ENCODE results near the gene EIF5B.
"Not testable (repeated sequence)": the region's sequence is repeated elsewhere in the genome, so short reads cannot be mapped to it uniquely, and the experiment has no call there.

The EIF5B gene

DNA sequence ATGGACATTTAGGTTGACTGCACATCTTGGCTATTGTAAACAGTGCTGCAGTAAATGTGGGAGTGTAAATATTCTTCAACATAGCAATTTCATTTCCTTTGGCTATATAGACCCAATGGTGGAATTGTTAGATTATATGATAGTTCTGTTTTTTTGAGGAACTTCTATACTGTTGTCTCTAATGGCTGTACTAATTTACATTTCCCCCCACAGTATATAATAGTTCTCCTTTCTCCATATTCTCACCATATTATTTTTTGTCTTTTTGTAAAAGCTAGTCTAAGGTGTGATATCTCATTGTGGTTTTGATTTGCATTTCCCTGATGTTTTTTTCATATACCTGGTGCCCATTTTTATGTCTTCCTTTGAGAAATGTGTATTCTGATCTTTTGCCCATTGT, 13.0 kb downstream of the EIF5B start:
- Histone ChIP-seq H3K4me2 (ENCODE audit: low read length, poor library complexity, severe bottlenecking) (no peak overlapping the region), H3K18ac (ENCODE audit: low read depth in 1 of 2, low read length in 2 of 2) (no peak overlapping the region), H3K79me1 (replicated peaks; ENCODE audit: low read length, poor library complexity, severe bottlenecking) (peaks cover 2% of the 10 kb centered on the region), H2BK5ac (ENCODE audit: low read depth, low read length, poor library complexity, severe bottlenecking) (no peak overlapping the region), H3K4me1 (ENCODE audit: control insufficient read depth, insufficient read depth, low read depth, low read length) (peaks cover 1% of the 10 kb centered on the region), H2BK120ac (ENCODE audit: low read depth, low read length) (no peak overlapping the region), H3K14ac (ENCODE audit: low read length in 2 of 2) (no peak overlapping the region), H3K9ac (ENCODE audit: low read length) (no peak overlapping the region), H2BK15ac (ENCODE audit: low read depth, poor library complexity, severe bottlenecking) (no peak overlapping the region), H3K36me3 (ENCODE audit: control insufficient read depth in 1 of 2, insufficient read depth in 2 of 2, low read depth in 1 of 2, low read length in 2 of 2) (no peaks in the 10 kb centered on the region), H2AK5ac (ENCODE audit: low read length, severe bottlenecking) (no peak overlapping the region), H3K4ac (ENCODE audit: low read depth in 1 of 2, low read length in 2 of 2) (no peak overlapping the region), H2BK12ac (ENCODE audit: low read length in 2 of 2) (no peak overlapping the region), H3K4me3 (ENCODE audit: insufficient read depth in 1 of 2, low read depth in 1 of 2, low read length in 2 of 2) (no peak overlapping the region), H3K27me3 (ENCODE audit: control insufficient read depth in 1 of 2, insufficient read depth in 1 of 2, low read length in 2 of 2) (no peaks in the 10 kb centered on the region), H4K8ac (ENCODE audit: low read length) (no peak overlapping the region), H4K91ac (ENCODE audit: low read length) (no peak overlapping the region), H3K9me3 (ENCODE audit: control insufficient read depth, low read length) (no peaks in the 10 kb centered on the region), H3K27ac (ENCODE audit: low read length, poor library complexity, severe bottlenecking) (no peak overlapping the region), H3K23ac (ENCODE audit: low read length in 2 of 2) (no peak overlapping the region), H2AFZ (ENCODE audit: low read depth, low read length) (no peak overlapping the region)
- no peak for DNase-seq

DNA sequence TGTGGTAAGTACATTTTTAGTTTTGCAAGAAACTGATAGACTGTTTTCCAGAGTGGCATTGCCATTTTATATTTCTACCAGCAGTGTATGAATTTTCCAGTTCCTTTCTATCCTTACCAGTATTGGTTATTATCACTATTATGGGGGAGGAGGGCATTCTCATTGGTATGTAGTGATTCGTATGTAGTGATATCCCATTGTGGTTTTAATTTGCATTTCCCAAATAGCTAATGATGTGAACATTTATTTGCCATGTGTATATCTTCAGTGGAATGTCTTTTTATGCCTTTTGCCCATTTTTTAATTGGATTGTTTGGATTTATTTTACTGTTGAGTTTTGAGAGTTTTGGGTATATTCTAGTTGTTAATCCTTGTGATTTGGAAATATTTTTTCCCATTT, 16.9 kb downstream of the EIF5B start:
- H2AFZ ChIP-seq (ENCODE audit: low read depth, low read length) = no peak overlapping the region

DNA sequence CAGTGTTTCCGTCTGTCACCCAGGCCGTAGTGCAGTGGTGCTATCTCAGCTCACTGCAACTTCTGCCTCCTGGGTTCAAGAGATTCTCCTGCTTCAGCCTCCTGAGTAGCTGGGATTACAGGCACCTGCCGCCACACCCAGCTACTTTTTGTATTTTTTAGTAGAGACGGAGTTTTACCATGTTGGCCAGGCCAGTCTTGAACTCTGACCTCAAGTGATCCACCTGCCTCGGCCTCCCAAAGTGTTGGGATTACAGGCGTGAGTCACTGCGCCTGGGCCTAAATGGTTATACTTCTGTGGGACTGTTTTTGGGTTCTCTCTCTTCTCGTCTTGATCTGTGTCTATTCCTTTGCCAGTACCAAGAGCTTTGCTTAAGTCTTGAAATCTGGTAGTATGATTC, 17.6 kb downstream of the EIF5B start:
- not testable (repeated sequence) for H3K9me3 ChIP-seq (ENCODE audit: control insufficient read depth, low read length); DNase-seq; H3K9ac ChIP-seq (ENCODE audit: low read length); H2AFZ ChIP-seq (ENCODE audit: low read depth, low read length); H4K8ac ChIP-seq (ENCODE audit: low read length); H4K91ac ChIP-seq (ENCODE audit: low read length); H3K4ac ChIP-seq (ENCODE audit: low read depth in 1 of 2, low read length in 2 of 2); H2BK12ac ChIP-seq (ENCODE audit: low read length in 2 of 2); H2BK5ac ChIP-seq (ENCODE audit: low read depth, low read length, poor library complexity, severe bottlenecking); H3K14ac ChIP-seq (ENCODE audit: low read length in 2 of 2); H3K27me3 ChIP-seq (ENCODE audit: control insufficient read depth in 1 of 2, insufficient read depth in 1 of 2, low read length in 2 of 2); H3K36me3 ChIP-seq (ENCODE audit: control insufficient read depth in 1 of 2, insufficient read depth in 2 of 2, low read depth in 1 of 2, low read length in 2 of 2); H3K4me3 ChIP-seq (ENCODE audit: insufficient read depth in 1 of 2, low read depth in 1 of 2, low read length in 2 of 2); H3K79me1 ChIP-seq (replicated peaks; ENCODE audit: low read length, poor library complexity, severe bottlenecking); H3K4me1 ChIP-seq (ENCODE audit: control insufficient read depth, insufficient read depth, low read depth, low read length); H3K4me2 ChIP-seq (ENCODE audit: low read length, poor library complexity, severe bottlenecking); H2AK5ac ChIP-seq (ENCODE audit: low read length, severe bottlenecking); H3K27ac ChIP-seq (ENCODE audit: low read length, poor library complexity, severe bottlenecking); H3K18ac ChIP-seq (ENCODE audit: low read depth in 1 of 2, low read length in 2 of 2); H2BK120ac ChIP-seq (ENCODE audit: low read depth, low read length); H3K23ac ChIP-seq (ENCODE audit: low read length in 2 of 2); H2BK15ac ChIP-seq (ENCODE audit: low read depth, poor library complexity, severe bottlenecking)
- WGBS = 98% methylated on average over 6 of the region's 8 CpGs

More for the DNA sequence above, 16.9 kb downstream of the EIF5B start:
- H3K79me1 ChIP-seq (replicated peaks; ENCODE audit: low read length, poor library complexity, severe bottlenecking) = peaks cover 4% of the 10 kb centered on the region
- no peak overlapping the region for H2BK120ac ChIP-seq (ENCODE audit: low read depth, low read length)
- H2BK12ac ChIP-seq (ENCODE audit: low read length in 2 of 2) = no peak overlapping the region
- no peaks in the 10 kb centered on the region for H3K4me1 ChIP-seq (ENCODE audit: control insufficient read depth, insufficient read depth, low read depth, low read length)
- no peak overlapping the region for H3K27ac ChIP-seq (ENCODE audit: low read length, poor library complexity, severe bottlenecking)
- H3K36me3 ChIP-seq (ENCODE audit: control insufficient read depth in 1 of 2, insufficient read depth in 2 of 2, low read depth in 1 of 2, low read length in 2 of 2) = no peaks in the 10 kb centered on the region
- no peak overlapping the region for H3K4ac ChIP-seq (ENCODE audit: low read depth in 1 of 2, low read length in 2 of 2)
- no peak overlapping the region for H2BK15ac ChIP-seq (ENCODE audit: low read depth, poor library complexity, severe bottlenecking)
- H3K14ac ChIP-seq (ENCODE audit: low read length in 2 of 2) = no peak overlapping the region
- no peak overlapping the region for H2AK5ac ChIP-seq (ENCODE audit: low read length, severe bottlenecking)
- H3K4me2 ChIP-seq (ENCODE audit: low read length, poor library complexity, severe bottlenecking) = no peak overlapping the region
- no peak overlapping the region for H3K9ac ChIP-seq (ENCODE audit: low read length)
- H3K27me3 ChIP-seq (ENCODE audit: control insufficient read depth in 1 of 2, insufficient read depth in 1 of 2, low read length in 2 of 2) = no peaks in the 10 kb centered on the region
- no peak overlapping the region for H4K91ac ChIP-seq (ENCODE audit: low read length)
- H3K23ac ChIP-seq (ENCODE audit: low read length in 2 of 2) = no peak overlapping the region
- no peak overlapping the region for H2BK5ac ChIP-seq (ENCODE audit: low read depth, low read length, poor library complexity, severe bottlenecking)
- no peak overlapping the region for H4K8ac ChIP-seq (ENCODE audit: low read length)
- no peak overlapping the region for H3K18ac ChIP-seq (ENCODE audit: low read depth in 1 of 2, low read length in 2 of 2)
- WGBS = 86% methylated on average over 1 of the region's 1 CpG
- H3K9me3 ChIP-seq (ENCODE audit: control insufficient read depth, low read length) = no peaks in the 10 kb centered on the region
- no peak overlapping the region for H3K4me3 ChIP-seq (ENCODE audit: insufficient read depth in 1 of 2, low read depth in 1 of 2, low read length in 2 of 2)
- peak; percentile 13 for DNase-seq

DNA sequence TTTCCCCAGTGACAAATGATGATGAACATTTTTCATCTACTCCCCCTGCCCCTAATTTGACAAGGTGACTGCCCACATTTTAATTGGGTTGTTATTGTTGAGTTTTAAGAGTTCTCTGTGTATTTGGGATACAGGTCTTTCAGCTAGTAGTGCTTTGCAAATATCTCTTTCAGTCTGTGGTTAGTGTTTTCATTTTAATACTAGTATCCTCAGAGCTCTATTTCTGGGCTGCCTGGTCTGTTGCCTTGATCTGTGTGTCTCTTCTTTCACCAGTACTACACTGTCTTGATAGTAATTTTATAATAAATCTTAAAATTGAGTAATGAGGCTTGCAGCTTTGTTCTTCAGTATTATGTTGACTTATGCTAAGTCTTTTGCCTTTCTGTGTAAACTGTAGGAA, 19.7 kb downstream of the EIF5B start:
- no peak overlapping the region for H3K4me2 ChIP-seq (ENCODE audit: low read length, poor library complexity, severe bottlenecking)
- DNase-seq = no peak
- H2BK15ac ChIP-seq (ENCODE audit: low read depth, poor library complexity, severe bottlenecking) = no peak overlapping the region
- no peak overlapping the region for H3K23ac ChIP-seq (ENCODE audit: low read length in 2 of 2)
- no peak overlapping the region for H2BK5ac ChIP-seq (ENCODE audit: low read depth, low read length, poor library complexity, severe bottlenecking)
- H3K4me1 ChIP-seq (ENCODE audit: control insufficient read depth, insufficient read depth, low read depth, low read length) = no peaks in the 10 kb centered on the region
- no peak overlapping the region for H2AK5ac ChIP-seq (ENCODE audit: low read length, severe bottlenecking)
- no peak overlapping the region for H3K4me3 ChIP-seq (ENCODE audit: insufficient read depth in 1 of 2, low read depth in 1 of 2, low read length in 2 of 2)
- no peak overlapping the region for H4K8ac ChIP-seq (ENCODE audit: low read length)
- H3K9ac ChIP-seq (ENCODE audit: low read length) = no peak overlapping the region
- H2BK12ac ChIP-seq (ENCODE audit: low read length in 2 of 2) = no peak overlapping the region
- H2BK120ac ChIP-seq (ENCODE audit: low read depth, low read length) = no peak overlapping the region
- H3K14ac ChIP-seq (ENCODE audit: low read length in 2 of 2) = no peak overlapping the region
- H3K36me3 ChIP-seq (ENCODE audit: control insufficient read depth in 1 of 2, insufficient read depth in 2 of 2, low read depth in 1 of 2, low read length in 2 of 2) = peaks cover 0 to 16% of the 10 kb centered on the region in 2 experiments
- no peak overlapping the region for H3K4ac ChIP-seq (ENCODE audit: low read depth in 1 of 2, low read length in 2 of 2)
- no peak overlapping the region for H3K27ac ChIP-seq (ENCODE audit: low read length, poor library complexity, severe bottlenecking)
- no peak overlapping the region for H2AFZ ChIP-seq (ENCODE audit: low read depth, low read length)
- no peak overlapping the region for H4K91ac ChIP-seq (ENCODE audit: low read length)
- H3K18ac ChIP-seq (ENCODE audit: low read depth in 1 of 2, low read length in 2 of 2) = no peak overlapping the region
- peaks cover 7% of the 10 kb centered on the region for H3K79me1 ChIP-seq (replicated peaks; ENCODE audit: low read length, poor library complexity, severe bottlenecking)
- H3K27me3 ChIP-seq (ENCODE audit: control insufficient read depth in 1 of 2, insufficient read depth in 1 of 2, low read length in 2 of 2) = no peaks in the 10 kb centered on the region
- no peaks in the 10 kb centered on the region for H3K9me3 ChIP-seq (ENCODE audit: control insufficient read depth, low read length)
